Heart right ventricle (tissue), 16 donors: Measurements from ENCODE around the gene PRPS1. TPM values are rescaled to one million over a fixed set of nuclear protein-coding genes. Genes with fewer than 3 reads are reported as not detected.
"Not testable (repeated sequence)": the region's sequence is repeated elsewhere in the genome, so short reads cannot be mapped to it uniquely, and the experiment has no call there.

ENCODE experiments used
- ATAC-seq, 8 donors: fragments of 200-7000 bp; cut with Tn5 transposase; one replicate each; pipeline ENCODE4 v1.9.1; 2020; ENCODE audit warnings: mild to moderate bottlenecking in 8 of 8, moderate library complexity in 8 of 8, moderate number of reproducible peaks in 1 of 8
- DNase-seq, 2 donors: peaks; one replicate each; pipeline ENCODE4 v3.0.0-alpha.2; 2020
- H3K27ac ChIP-seq, 10 donors: fragments of 200-600 bp; sonication (generic) in 2 of 10; one replicate each; pipeline versions ENCODE4 v1.5.0 to v1.8.0; 2020 to 2022; ENCODE audit warnings: mild to moderate bottlenecking in 3 of 10
- H3K27me3 ChIP-seq, 7 donors: fragments of 200-600 bp; one replicate each; pipeline ENCODE4 v1.8.0; 2021 to 2022; ENCODE audit warnings: mild to moderate bottlenecking in 2 of 7
- H3K36me3 ChIP-seq, 9 donors: fragments of 200-600 bp; sonication (generic) in 1 of 9; one replicate each; pipeline versions ENCODE4 v1.5.0 to v1.8.0; 2020 to 2022; ENCODE audit warnings: mild to moderate bottlenecking in 2 of 9
- H3K4me1 ChIP-seq, 9 donors: fragments of 200-600 bp; sonication (generic) in 1 of 9; one replicate each; pipeline versions ENCODE4 v1.5.0 to v1.8.0; 2020 to 2022; ENCODE audit warnings: mild to moderate bottlenecking in 4 of 9
- H3K4me3 ChIP-seq, 10 donors: fragments of 200-600 bp; sonication (generic) in 2 of 10; one replicate each; pipeline versions ENCODE4 v1.5.0 to v1.8.0; 2020 to 2022; ENCODE audit warnings: mild to moderate bottlenecking in 7 of 10, moderate library complexity in 2 of 10
- H3K9me3 ChIP-seq, 11 donors: fragments of 200-600 bp in 10 of 11; sonication (generic) in 2 of 11; one replicate each; pipeline versions ENCODE4 v1.5.0 to v1.8.0; 2013 to 2022; ENCODE audit warnings: mild to moderate bottlenecking in 2 of 11, control low read depth in 1 of 11, moderate library complexity in 1 of 11
- CTCF ChIP-seq, 9 donors: fragments of 200-600 bp; sonication (generic) in 2 of 9; IDR thresholded peaks; one replicate each; pipeline versions ENCODE4 v1.5.0 to v1.8.0; 2021 to 2022; ENCODE audit warnings: antibody characterized with exemption in 9 of 9, mild to moderate bottlenecking in 5 of 9, moderate library complexity in 1 of 9
- WGBS, 2 donors: extraction: QIAGEN DNeasy Blood & Tissue Kit; methylation state at CpG; one replicate each; pipeline ENCODE4 v1.1.7; 2013; ENCODE audit warnings: inconsistent platforms in 1 of 2; 5-methylcytosine and 5-hydroxymethylcytosine counted together
- intact Hi-C, 10 donors: fragments of 100-400 bp; cut with DNase I; formaldehyde crosslinking; loops; one replicate each; pipeline versions ENCODE4 v1.11.1 to v1.14.2; 2022
- polyA plus RNA-seq, 2 donors: library from polyadenylated mRNA; stranded (reverse); fragments of 200-250 nt; gene quantifications; one replicate each; pipeline ENCODE4 v1.2.3, GENCODE V29; 2013
- total RNA-seq, 10 donors: library from RNA; stranded (reverse); fragmentation: NEBNext Ultra II Directional in 3 of 10; extraction: Animal tissue kit (Norgen Biotek cat#: 25700) in 3 of 10; gene quantifications; one replicate each; pipeline versions ENCODE4 v1.2.1 to v1.2.4, GENCODE V29; 2021 to 2023
- donor health status: Arrhythmogenic right ventricular cardiomyopathy.
- donor health status: ischemic (EF 13 %, LVEDD 7.1; RV severe dilation, severe dysfunction).
- donor health status: healthy with polysubstance abuse.
- donor health status: DM: no; HTN: yes; CAD: no.
- donor health status: DM: no; HTN: no; CAD: no.
- donor health status: ischemic (EF 25% LVEDD 6.9; RV normal size, moderate dysfunction).
- donor health status: ischemic (EF 25% LVEDD 5.7; RV mildly dilated, moderate dysfunction).
- donor health status: healthy.
- donor health status: DM: yes; HTN: yes; CAD: no.
- donor health status: Ischemic cardiomyopathy.
- donor health status: ischemic (EF 35%, LVEDD 5.7; RV mildly dilated, moderate dysfunction).
- donor health status: nonischemic (EF 11% LVEDD 7.7; RV severe dilation, severe dysfunction).
- donor health status: DM: yes; HTN: yes; CAD: no.
- donor health status: PGD.
- donor health status: ischemic (EF 29% LVEDD 5.4; RV normal size, mild dysfunction).
- donor health status: nonischemic (EF 23%, LVEDD 6.1; RV moderate dilation, normal function).

Gene PRPS1
- total and polyA plus RNA-seq, 12 donors, result 4.9 to 31.6 (median 27.0) TPM

GRCh38 chrX:107603429-107604159 lies 24.7 kb upstream of the PRPS1 start:
- Histone ChIP-seq H3K27me3 (peaks cover 0 to 19% (median 0%) of the 10 kb centered on the region in 7 donors), H3K36me3 (no peaks in the 10 kb centered on the region), H3K4me3 (no peak overlapping the region), H3K27ac (no peak overlapping the region), H3K9me3 (no peaks in the 10 kb centered on the region), H3K4me1 (no peaks in the 10 kb centered on the region)
- 56 to 62% methylated on average over 12 to 13 of the region's 13 CpGs for WGBS, 2 donors
- ATAC-seq (no peak), DNase-seq (no peak)
- no peak for TF ChIP-seq CTCF (IDR thresholded peaks at IDR 0.05)
- intact Hi-C loops, result no loop called here

- H3K27ac ChIP-seq, H3K4me1 ChIP-seq, H3K9me3 ChIP-seq, H3K36me3 ChIP-seq, H3K4me3 ChIP-seq, intact Hi-C loops, DNase-seq, ATAC-seq: not testable (repeated sequence)
- peaks cover 0 to 11% (median 0%) of the 10 kb centered on the region in 7 donors for H3K27me3 ChIP-seq
- 81 to 91% methylated on average over 5 of the region's 5 CpGs for WGBS, 2 donors
Observed at GRCh38 chrX:107609061-107609460, 19.2 kb upstream of the PRPS1 start.

- no peak for ATAC-seq
- no peak for DNase-seq
- Histone ChIP-seq H3K9me3 (no peaks in the 10 kb centered on the region), H3K4me3 (no peak overlapping the region), H3K27ac (no peak overlapping the region), H3K4me1 (no peaks in the 10 kb centered on the region), H3K27me3 (peaks cover 0 to 20% (median 0%) of the 10 kb centered on the region in 7 donors), H3K36me3 (no peaks in the 10 kb centered on the region)
- intact Hi-C loops, result no loop called here
- TF ChIP-seq CTCF (IDR thresholded peaks at IDR 0.05), result no peak
- 35 to 36% methylated on average over 2 of the region's 2 CpGs for WGBS, 2 donors
Observed at GRCh38 chrX:107610667-107611066, 17.6 kb upstream of the PRPS1 start.

- Histone ChIP-seq H3K27ac (no peak overlapping the region), H3K36me3 (no peaks in the 10 kb centered on the region), H3K4me1 (no peaks in the 10 kb centered on the region), H3K9me3 (peaks cover 0 to 4% (median 0%) of the 10 kb centered on the region in 11 donors), H3K27me3 (peaks cover 0 to 19% (median 0%) of the 10 kb centered on the region in 7 donors), H3K4me3 (no peak overlapping the region)
- intact Hi-C loops, result no loop called here
- no peak for DNase-seq
- ATAC-seq, result no peak
- 59 to 63% methylated on average over 7 of the region's 7 CpGs for WGBS, 2 donors
- no peak for TF ChIP-seq CTCF (IDR thresholded peaks at IDR 0.05)
Observed at GRCh38 chrX:107619885-107620322, 8.4 kb upstream of the PRPS1 start.

GRCh38 chrX:107624893-107625292 lies 3.4 kb upstream of the PRPS1 start:
- Histone ChIP-seq H3K36me3 (no peaks in the 10 kb centered on the region), H3K27ac (no peak overlapping the region), H3K9me3 (peaks cover 0 to 4% (median 0%) of the 10 kb centered on the region in 11 donors), H3K4me1 (peaks cover 0 to 17% (median 9%) of the 10 kb centered on the region in 9 donors), H3K4me3 (no peak overlapping the region), H3K27me3 (peaks cover 0 to 18% (median 0%) of the 10 kb centered on the region in 7 donors)
- DNase-seq (no peak), ATAC-seq (no peak)
- no peak for TF ChIP-seq CTCF (IDR thresholded peaks at IDR 0.05)
- intact Hi-C loops, result no loop called here
- WGBS, 2 donors, result 97 to 100% methylated on average over 2 of the region's 2 CpGs
